Liver (tissue), 9 donors: ENCODE data around the gene GRIP1. TPM values are rescaled to one million over a fixed set of nuclear protein-coding genes. Genes with fewer than 3 reads are reported as not detected.

Source experiments
- DNase-seq: peaks from one replicate; pipeline ENCODE4 v3.0.0-alpha.2; 2017; ENCODE audit warnings: low spot score
- H3K27ac ChIP-seq, 2 donors: one replicate each; pipeline ENCODE4 v1.7.0; 2013; ENCODE audit warnings: inconsistent platforms in 2 of 2, low read length in 2 of 2, control low read depth in 1 of 2, low read depth in 1 of 2, mild to moderate bottlenecking in 1 of 2
- H3K27me3 ChIP-seq, 4 donors: one replicate each; pipeline versions ENCODE4 v1.6.1 to v1.7.0; 2013; ENCODE audit warnings: low read length in 3 of 4, inconsistent platforms in 1 of 4, mild to moderate bottlenecking in 1 of 4, moderate library complexity in 1 of 4; ENCODE audit not compliant: control insufficient read depth in 4 of 4, insufficient read depth in 4 of 4
- H3K36me3 ChIP-seq, 4 donors: one replicate each; pipeline versions ENCODE4 v1.6.1 to v1.7.0; 2013; ENCODE audit warnings: low read length in 3 of 4, mild to moderate bottlenecking in 3 of 4, low read depth in 1 of 4, moderate library complexity in 1 of 4; ENCODE audit not compliant: control insufficient read depth in 4 of 4, insufficient read depth in 3 of 4
- H3K4me1 ChIP-seq, 4 donors: one replicate each; pipeline versions ENCODE4 v1.6.1 to v1.7.0; 2013; ENCODE audit warnings: low read length in 3 of 4, mild to moderate bottlenecking in 3 of 4, moderate library complexity in 1 of 4; ENCODE audit not compliant: control insufficient read depth in 4 of 4, insufficient read depth in 4 of 4
- H3K4me3 ChIP-seq, 3 donors: one replicate each; pipeline versions ENCODE4 v1.6.1 to v1.7.0; 2013; ENCODE audit warnings: low read length in 3 of 3, control low read depth in 1 of 3, low read depth in 1 of 3, mild to moderate bottlenecking in 1 of 3
- H3K9ac ChIP-seq, 2 donors: one replicate each; pipeline ENCODE4 v1.7.0; 2013; ENCODE audit warnings: low read length in 2 of 2, mild to moderate bottlenecking in 2 of 2, moderate library complexity in 2 of 2, control low read depth in 1 of 2, low read depth in 1 of 2
- H3K9me3 ChIP-seq, 4 donors: one replicate each; pipeline versions ENCODE4 v1.6.1 to v1.7.0; 2013; ENCODE audit warnings: low read length in 3 of 4; ENCODE audit not compliant: control insufficient read depth in 4 of 4
- CTCF ChIP-seq: fragments of 150-350 bp; IDR thresholded peaks from 2 replicates; pipeline ENCODE4 v1.5.1; 2017; ENCODE audit warnings: improper control_type of control experiment, low read depth, low read length; ENCODE audit not compliant: missing input control
- EGR1 ChIP-seq, 2 donors: IDR thresholded peaks; 2 replicates each; pipeline ENCODE4 v1.6.1; 2016 to 2018; ENCODE audit warnings: antibody characterized with exemption in 2 of 2, low read depth in 2 of 2
- FOXA1 ChIP-seq: IDR thresholded peaks from 2 replicates; pipeline ENCODE4 v1.6.1; 2016; ENCODE audit warnings: antibody characterized with exemption
- FOXA2 ChIP-seq: IDR thresholded peaks from 2 replicates; pipeline ENCODE4 v1.6.1; 2016; ENCODE audit warnings: antibody characterized with exemption
- GABPA ChIP-seq, 2 donors: IDR thresholded peaks in 1 of 2; conservative IDR thresholded peaks in 1 of 2; 2 replicates each; pipeline ENCODE4 v1.6.1; 2016; ENCODE audit warnings: antibody characterized with exemption in 2 of 2, mild to moderate bottlenecking in 1 of 2, moderate library complexity in 1 of 2
- HNF4A ChIP-seq, 2 donors: conservative IDR thresholded peaks; 2 replicates each; pipeline ENCODE4 v1.6.1; 2016; ENCODE audit warnings: antibody characterized with exemption in 2 of 2, mild to moderate bottlenecking in 2 of 2
- HNF4G ChIP-seq: IDR thresholded peaks from 2 replicates; pipeline ENCODE4 v1.6.1; 2016; ENCODE audit warnings: antibody characterized with exemption
- JUND ChIP-seq, 2 donors: IDR thresholded peaks; 2 replicates each; pipeline ENCODE4 v1.6.1; 2016; ENCODE audit warnings: antibody characterized with exemption in 2 of 2
- MAX ChIP-seq: IDR thresholded peaks from 2 replicates; pipeline ENCODE4 v1.6.1; 2016; ENCODE audit warnings: antibody characterized with exemption
- NR2F2 ChIP-seq: IDR thresholded peaks from 2 replicates; pipeline ENCODE4 v1.6.1; 2016; ENCODE audit warnings: antibody characterized with exemption
- RAD21 ChIP-seq, 2 donors: IDR thresholded peaks; 2 replicates each; pipeline ENCODE4 v1.6.1; 2016; ENCODE audit warnings: antibody characterized with exemption in 2 of 2, mild to moderate bottlenecking in 2 of 2
- REST ChIP-seq: IDR thresholded peaks from 2 replicates; pipeline ENCODE4 v1.6.1; 2016; ENCODE audit warnings: antibody characterized with exemption, mild to moderate bottlenecking
- RXRA ChIP-seq, 2 donors: IDR thresholded peaks; 2 replicates each; pipeline ENCODE4 v1.6.1; 2017 to 2018; ENCODE audit warnings: antibody characterized with exemption in 2 of 2, mild to moderate bottlenecking in 1 of 2
- SP1 ChIP-seq: IDR thresholded peaks from 2 replicates; pipeline ENCODE4 v1.6.1; 2018; ENCODE audit warnings: antibody characterized with exemption, mild to moderate bottlenecking
- TAF1 ChIP-seq: conservative IDR thresholded peaks from 2 replicates; pipeline ENCODE4 v1.6.1; 2016; ENCODE audit warnings: antibody characterized with exemption, mild to moderate bottlenecking
- YY1 ChIP-seq: IDR thresholded peaks from 2 replicates; pipeline ENCODE4 v1.6.1; 2016; ENCODE audit warnings: antibody characterized with exemption, mild to moderate bottlenecking
- ZBTB33 ChIP-seq: IDR thresholded peaks from 2 replicates; pipeline ENCODE4 v1.6.1; 2016; ENCODE audit warnings: antibody characterized with exemption
- WGBS: extraction: QIAGEN DNeasy Blood & Tissue Kit; methylation state at CpG from one replicate; pipeline ENCODE4 v1.1.7; 2013; 5-methylcytosine and 5-hydroxymethylcytosine counted together
- polyA plus RNA-seq, 2 donors: library from polyadenylated mRNA; stranded (reverse) in 1 of 2; unstranded in 1 of 2; fragments of 200-250 nt in 1 of 2; fragments of >200 nt in 1 of 2; fragmentation: Nextera tagmentation in 1 of 2; extraction: Ambion mirVana in 1 of 2; gene quantifications; one replicate each; pipeline versions ENCODE4 v1.2.1 to v1.2.3, GENCODE V29; 2013 to 2015
- total RNA-seq, 2 donors: library from RNA; depleted of rRNA; stranded (reverse); fragments of >200 nt; gene quantifications; one replicate each; pipeline ENCODE4 v1.2.3, GENCODE V29; 2014
- TF ChIP-seq, protein P1 (sequence below): IDR thresholded peaks from 2 replicates; pipeline ENCODE4 v1.6.1; 2016; ENCODE audit warnings: antibody characterized with exemption
- donor health status: healthy.
- donor health status: healthy.
- donor health status: healthy.
- donor health status: healthy.
- donor health status: healthy.

GRIP1 gene
- total and polyA plus RNA-seq, 4 donors, result 0.05 to 1.5 (median 0.24) TPM

DNA sequence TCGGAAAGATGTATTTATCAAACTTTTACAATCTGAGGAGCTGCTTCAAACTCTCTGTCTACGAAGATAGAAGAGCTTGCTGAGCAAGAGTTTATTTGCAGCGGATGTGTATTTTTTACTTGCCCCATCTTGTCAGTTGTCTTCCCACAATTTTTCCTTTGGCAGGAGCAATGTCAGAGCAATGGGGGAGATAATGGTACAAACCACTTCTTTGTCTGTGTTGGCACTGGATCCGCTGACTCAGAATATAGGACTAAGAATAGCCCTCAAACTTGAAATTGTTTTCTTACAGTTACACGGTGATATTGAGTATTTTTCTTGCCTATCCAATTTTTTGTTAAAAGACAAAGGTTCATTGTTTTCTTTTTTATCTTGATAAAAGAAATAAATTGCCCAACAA is 348.9 kb downstream of the GRIP1 start:
- H3K4me1 ChIP-seq, result no peaks in the 10 kb centered on the region
- H3K9ac ChIP-seq, result no peak overlapping the region
- TF ChIP-seq SP1, result no peak
- 93% methylated on average over 5 of the region's 5 CpGs for WGBS
- no peaks in the 10 kb centered on the region for H3K27me3 ChIP-seq
- H3K9me3 ChIP-seq, result no peaks in the 10 kb centered on the region
- H3K36me3 ChIP-seq, result peaks cover 1 to 13% (median 8%) of the 10 kb centered on the region in 4 donors
- DNase-seq, result no peak
- H3K4me3 ChIP-seq, result no peak overlapping the region
- no peak overlapping the region for H3K27ac ChIP-seq

DNA sequence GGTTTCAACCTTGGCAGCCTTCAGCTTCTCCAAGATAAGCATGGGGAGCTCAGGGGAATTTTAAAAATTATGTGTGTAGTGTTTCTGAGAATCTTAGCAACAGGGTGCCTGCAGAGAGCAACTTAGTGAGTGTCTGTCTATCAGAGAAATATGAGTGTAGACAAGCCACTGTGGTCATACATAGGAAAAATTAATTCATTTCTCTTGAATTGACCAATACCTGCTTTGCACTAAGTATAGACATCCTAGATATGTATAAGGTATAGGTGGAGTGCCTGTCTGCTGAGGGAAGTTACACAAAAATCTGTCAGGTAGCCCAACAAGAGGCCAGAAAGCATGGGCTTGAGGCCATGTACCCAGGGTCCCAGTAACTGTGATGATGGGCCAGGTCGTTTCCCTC is 355.9 kb downstream of the GRIP1 start:
- Histone ChIP-seq H3K9me3 (no peaks in the 10 kb centered on the region), H3K36me3 (peaks cover 0 to 8% (median 0%) of the 10 kb centered on the region in 4 donors), H3K27ac (no peak overlapping the region), H3K9ac (no peak overlapping the region), H3K4me1 (no peaks in the 10 kb centered on the region), H3K27me3 (no peaks in the 10 kb centered on the region), H3K4me3 (no peak overlapping the region)
- TF ChIP-seq GABPA (IDR thresholded peaks at IDR 0.05 in 1 of 2, conservative IDR thresholded peaks at IDR 0.05 in 1 of 2) (no peak), SP1 (no peak), HNF4G (no peak), HNF4A (conservative IDR thresholded peaks at IDR 0.05) (no peak), TAF1 (no peak), REST (no peak), CTCF (no peak), RXRA (IDR thresholded peaks at IDR 0.05) (no peak), JUND (IDR thresholded peaks at IDR 0.05) (no peak), RAD21 (IDR thresholded peaks at IDR 0.05) (no peak), NR2F2 (no peak), EGR1 (IDR thresholded peaks at IDR 0.05; ENCODE audit: low read depth in 2 of 2) (no peak), FOXA2 (no peak), YY1 (no peak), MAX (no peak), FOXA1 (no peak), ZBTB33 (no peak)
- TF ChIP-seq, protein P1, sequence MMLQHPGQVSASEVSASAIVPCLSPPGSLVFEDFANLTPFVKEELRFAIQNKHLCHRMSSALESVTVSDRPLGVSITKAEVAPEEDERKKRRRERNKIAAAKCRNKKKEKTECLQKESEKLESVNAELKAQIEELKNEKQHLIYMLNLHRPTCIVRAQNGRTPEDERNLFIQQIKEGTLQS, result no peak
- DNase-seq, result no peak
- 98% methylated on average over 1 of the region's 1 CpG for WGBS
